K562 (cell line): ENCODE measurements around the gene PIK3CD. TPM values are rescaled to one million over a fixed set of nuclear protein-coding genes. Genes with fewer than 3 reads are reported as not detected.

Experiments used
- BCOR ChIP-seq: fragments of 450-650 bp; IDR thresholded peaks from 2 replicates; pipeline ENCODE4 v1.6.1; 2016
- BRCA1 ChIP-seq, 2 experiments: fragments of 450-650 bp in 1 of 2; sonication (generic) in 1 of 2; formaldehyde crosslinking in 1 of 2; IDR thresholded peaks; 2 replicates each; pipeline versions ENCODE4 v1.5.0 to v1.6.1; 2017 to 2020; ENCODE audit warnings: mild to moderate bottlenecking in 1 of 2, missing genetic modification reagents in 1 of 2
- BRD4 ChIP-seq: fragments of 200-600 bp; sonication (generic); IDR thresholded peaks from 2 replicates; pipeline ENCODE4 v1.6.1; 2017; ENCODE audit warnings: inconsistent platforms
- CEBPG ChIP-seq, 3 experiments: fragments of 200-800 bp in 1 of 3; sonication (Bioruptor generic) in 1 of 3; sonication (generic) in 1 of 3; formaldehyde crosslinking in 1 of 3; IDR thresholded peaks in 2 of 3; conservative IDR thresholded peaks in 1 of 3; 2 replicates each; pipeline versions ENCODE4 v1.6.1 to v1.8.0; 2016 to 2022; ENCODE audit warnings: missing compliant biosample characterization in 2 of 3, missing genetic modification characterization in 2 of 3, mild to moderate bottlenecking in 1 of 3, missing genetic modification reagents in 1 of 3
- EP400 ChIP-seq: fragments of 450-650 bp; IDR thresholded peaks from 2 replicates; pipeline ENCODE4 v1.6.1; 2017; ENCODE audit warnings: antibody characterized with exemption, mild to moderate bottlenecking, moderate library complexity
- ESRRB ChIP-seq: fragments of 250-450 bp; sonication (Bioruptor Pico); IDR thresholded peaks from 2 replicates; pipeline ENCODE4 v1.5.0; 2020; ENCODE audit warnings: mild to moderate bottlenecking, moderate library complexity, borderline replicate concordance
- FOXA3 ChIP-seq, 2 experiments: fragments of 450-650 bp in 1 of 2; sonication (generic) in 1 of 2; formaldehyde crosslinking; IDR thresholded peaks in 1 of 2; conservative IDR thresholded peaks in 1 of 2; 2 replicates each; pipeline versions ENCODE4 v1.4.0 to v1.8.0; 2020 to 2022; ENCODE audit warnings: mild to moderate bottlenecking in 2 of 2, missing genetic modification reagents in 1 of 2
- GTF2A2 ChIP-seq: IDR thresholded peaks from 2 replicates; pipeline ENCODE4 v1.6.1; 2016; ENCODE audit warnings: mild to moderate bottlenecking, missing genetic modification characterization, missing compliant biosample characterization
- KLF16 ChIP-seq: IDR thresholded peaks from 2 replicates; pipeline ENCODE4 v1.6.1; 2016; ENCODE audit warnings: antibody characterized with exemption
- MAZ ChIP-seq, 2 experiments: fragments of 450-650 bp in 1 of 2; sonication (generic) in 1 of 2; formaldehyde crosslinking; IDR thresholded peaks in 1 of 2; conservative IDR thresholded peaks in 1 of 2; 2 replicates each; pipeline versions ENCODE4 v1.4.0 to v1.5.0; 2020; ENCODE audit warnings: mild to moderate bottlenecking in 1 of 2, missing genetic modification reagents in 1 of 2
- MEIS2 ChIP-seq: fragments of 450-650 bp; IDR thresholded peaks from 2 replicates; pipeline ENCODE4 v1.6.1; 2014; ENCODE audit warnings: mild to moderate bottlenecking; ENCODE audit not compliant: partially characterized antibody
- PHB2 ChIP-seq: fragments of 450-650 bp; IDR thresholded peaks from 2 replicates; pipeline ENCODE4 v1.6.1; 2017; ENCODE audit warnings: low read depth
- STAG1 ChIP-seq: sonication (generic); formaldehyde crosslinking; IDR thresholded peaks from 2 replicates; pipeline ENCODE4 v1.5.0; 2020; ENCODE audit warnings: missing genetic modification reagents, borderline replicate concordance
- ZNF23 ChIP-seq: fragments of 250-450 bp; sonication (Bioruptor Pico); IDR thresholded peaks from 2 replicates; pipeline ENCODE4 v1.4.0; 2020; ENCODE audit warnings: mild to moderate bottlenecking
- ZNF431 ChIP-seq: sonication (generic); formaldehyde crosslinking; IDR thresholded peaks from 2 replicates; pipeline ENCODE4 v1.8.0; 2022; ENCODE audit warnings: mild to moderate bottlenecking, missing genetic modification reagents
- ZNF436 ChIP-seq: fragments of 250-450, 450-650 bp; sonication (Bioruptor Pico); formaldehyde crosslinking; IDR thresholded peaks from 2 replicates; pipeline ENCODE4 v1.7.0; 2020; ENCODE audit warnings: mild to moderate bottlenecking
- ZNF583 ChIP-seq: fragments of 250-450 bp; sonication (Bioruptor Pico); IDR thresholded peaks from 2 replicates; pipeline ENCODE4 v1.4.0; 2020
- polyA plus RNA-seq, 8 experiments: library from polyadenylated mRNA; depleted of rRNA in 4 of 8; stranded (reverse) in 5 of 8; unstranded in 3 of 8; fragments of >200 nt; fragmentation: Nextera tagmentation in 2 of 8; fragmentation: Illumina TruSeq in 1 of 8; extraction: Ambion mirVana in 2 of 8; extraction: Trizol in 1 of 8; gene quantifications; 2 replicates each; pipeline versions ENCODE4 v1.2.1 to v1.2.3, GENCODE V29; 2011 to 2014; ENCODE audit warnings: inconsistent platforms in 1 of 8, missing spikeins in 1 of 8
- total RNA-seq, 7 experiments: library from RNA; depleted of rRNA in 6 of 7; stranded (reverse); fragments of >200 nt in 6 of 7; fragmentation: Illumina TruSeq in 2 of 7; extraction: Trizol in 2 of 7; gene quantifications; 2 replicates each; pipeline versions ENCODE4 v1.2.1 to v1.2.3, GENCODE V29; 2011 to 2021; ENCODE audit warnings: low replicate concordance in 1 of 7
- TF ChIP-seq, protein P1 (sequence below): sonication (generic); formaldehyde crosslinking; IDR thresholded peaks from 2 replicates; pipeline ENCODE4 v1.8.1; 2023; ENCODE audit warnings: mild to moderate bottlenecking, missing genetic modification reagents
- TF ChIP-seq, protein P2 (sequence below): fragments of 450-650 bp; formaldehyde crosslinking; conservative IDR thresholded peaks from 2 replicates; pipeline ENCODE4 v1.4.0; 2022; ENCODE audit warnings: mild to moderate bottlenecking, missing genetic modification characterization
- TF ChIP-seq, protein P3 (sequence below): fragments of 450-650 bp; IDR thresholded peaks from 2 replicates; pipeline ENCODE4 v1.6.1; 2016; ENCODE audit warnings: borderline replicate concordance
- TF ChIP-seq, protein P4 (sequence below), 2 experiments: fragments of 450-650 bp in 1 of 2; sonication (generic) in 1 of 2; formaldehyde crosslinking in 1 of 2; IDR thresholded peaks in 1 of 2; conservative IDR thresholded peaks in 1 of 2; 2 replicates each; pipeline versions ENCODE4 v1.6.1 to v1.8.1; 2016 to 2023; ENCODE audit warnings: mild to moderate bottlenecking in 2 of 2, moderate library complexity in 2 of 2, inconsistent platforms in 1 of 2, missing genetic modification reagents in 1 of 2

The PIK3CD gene
- total and polyA plus RNA-seq, 9 of the 15 experiments (the other 6 are each of a cell fraction or from before 2014, with no cell fraction given), result 1.8 to 20.8 (median 7.2) TPM

DNA sequence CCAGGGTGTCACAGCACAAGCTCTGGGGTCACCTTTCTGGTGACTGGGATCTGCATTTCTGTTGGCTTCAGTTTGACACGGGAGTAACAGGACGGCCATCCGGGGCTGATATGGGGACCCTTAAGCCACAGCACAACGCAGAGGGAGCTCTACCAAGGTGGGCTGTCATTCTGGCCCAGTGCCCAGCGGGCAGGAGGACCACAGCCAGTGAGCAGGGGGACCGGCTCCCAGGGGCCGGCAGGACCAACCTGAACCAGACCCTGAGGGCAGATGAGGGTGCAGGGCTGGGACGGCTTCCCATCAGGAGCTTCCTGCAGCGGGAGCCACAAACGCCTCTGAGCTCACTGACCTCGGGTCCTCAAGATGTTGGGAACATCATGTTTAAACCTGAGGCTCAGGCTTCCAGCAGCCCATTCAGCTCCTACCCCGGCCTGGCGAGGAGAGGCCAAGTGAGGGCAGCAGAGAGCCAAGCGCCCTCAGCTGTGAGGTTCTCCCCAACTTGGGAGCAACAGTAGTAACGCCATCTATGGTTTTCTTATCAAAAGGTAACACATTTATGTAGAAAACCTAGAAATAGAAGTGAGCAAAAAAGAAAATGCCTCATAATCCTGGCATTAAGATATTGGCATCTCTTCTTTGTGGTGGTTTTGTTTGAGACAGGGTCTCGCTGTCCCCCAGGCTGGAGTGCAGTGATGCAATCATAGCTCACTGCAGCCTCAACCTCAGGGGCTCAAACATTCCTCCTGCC is 36.0 kb upstream of the PIK3CD start (continued):
- TF ChIP-seq, protein P1, sequence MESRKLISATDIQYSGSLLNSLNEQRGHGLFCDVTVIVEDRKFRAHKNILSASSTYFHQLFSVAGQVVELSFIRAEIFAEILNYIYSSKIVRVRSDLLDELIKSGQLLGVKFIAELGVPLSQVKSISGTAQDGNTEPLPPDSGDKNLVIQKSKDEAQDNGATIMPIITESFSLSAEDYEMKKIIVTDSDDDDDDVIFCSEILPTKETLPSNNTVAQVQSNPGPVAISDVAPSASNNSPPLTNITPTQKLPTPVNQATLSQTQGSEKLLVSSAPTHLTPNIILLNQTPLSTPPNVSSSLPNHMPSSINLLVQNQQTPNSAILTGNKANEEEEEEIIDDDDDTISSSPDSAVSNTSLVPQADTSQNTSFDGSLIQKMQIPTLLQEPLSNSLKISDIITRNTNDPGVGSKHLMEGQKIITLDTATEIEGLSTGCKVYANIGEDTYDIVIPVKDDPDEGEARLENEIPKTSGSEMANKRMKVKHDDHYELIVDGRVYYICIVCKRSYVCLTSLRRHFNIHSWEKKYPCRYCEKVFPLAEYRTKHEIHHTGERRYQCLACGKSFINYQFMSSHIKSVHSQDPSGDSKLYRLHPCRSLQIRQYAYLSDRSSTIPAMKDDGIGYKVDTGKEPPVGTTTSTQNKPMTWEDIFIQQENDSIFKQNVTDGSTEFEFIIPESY, result 0 out of 2 replicates have a peak, but pooled peaks have one; percentile 27
- TF ChIP-seq, protein P2, sequence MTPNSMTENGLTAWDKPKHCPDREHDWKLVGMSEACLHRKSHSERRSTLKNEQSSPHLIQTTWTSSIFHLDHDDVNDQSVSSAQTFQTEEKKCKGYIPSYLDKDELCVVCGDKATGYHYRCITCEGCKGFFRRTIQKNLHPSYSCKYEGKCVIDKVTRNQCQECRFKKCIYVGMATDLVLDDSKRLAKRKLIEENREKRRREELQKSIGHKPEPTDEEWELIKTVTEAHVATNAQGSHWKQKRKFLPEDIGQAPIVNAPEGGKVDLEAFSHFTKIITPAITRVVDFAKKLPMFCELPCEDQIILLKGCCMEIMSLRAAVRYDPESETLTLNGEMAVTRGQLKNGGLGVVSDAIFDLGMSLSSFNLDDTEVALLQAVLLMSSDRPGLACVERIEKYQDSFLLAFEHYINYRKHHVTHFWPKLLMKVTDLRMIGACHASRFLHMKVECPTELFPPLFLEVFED (CRISPR knock-in tag), result no peak
- no peak for TF ChIP-seq ZNF23 (CRISPR knock-in tag)
- TF ChIP-seq, protein P3, sequence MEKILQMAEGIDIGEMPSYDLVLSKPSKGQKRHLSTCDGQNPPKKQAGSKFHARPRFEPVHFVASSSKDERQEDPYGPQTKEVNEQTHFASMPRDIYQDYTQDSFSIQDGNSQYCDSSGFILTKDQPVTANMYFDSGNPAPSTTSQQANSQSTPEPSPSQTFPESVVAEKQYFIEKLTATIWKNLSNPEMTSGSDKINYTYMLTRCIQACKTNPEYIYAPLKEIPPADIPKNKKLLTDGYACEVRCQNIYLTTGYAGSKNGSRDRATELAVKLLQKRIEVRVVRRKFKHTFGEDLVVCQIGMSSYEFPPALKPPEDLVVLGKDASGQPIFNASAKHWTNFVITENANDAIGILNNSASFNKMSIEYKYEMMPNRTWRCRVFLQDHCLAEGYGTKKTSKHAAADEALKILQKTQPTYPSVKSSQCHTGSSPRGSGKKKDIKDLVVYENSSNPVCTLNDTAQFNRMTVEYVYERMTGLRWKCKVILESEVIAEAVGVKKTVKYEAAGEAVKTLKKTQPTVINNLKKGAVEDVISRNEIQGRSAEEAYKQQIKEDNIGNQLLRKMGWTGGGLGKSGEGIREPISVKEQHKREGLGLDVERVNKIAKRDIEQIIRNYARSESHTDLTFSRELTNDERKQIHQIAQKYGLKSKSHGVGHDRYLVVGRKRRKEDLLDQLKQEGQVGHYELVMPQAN, result no peak
- no peak for TF ChIP-seq PHB2
- no peak for TF ChIP-seq ZNF583 (CRISPR knock-in tag)
- no peak for TF ChIP-seq EP400
- TF ChIP-seq BRCA1 (IDR thresholded peaks at IDR 0.05), result no peak
- TF ChIP-seq BRCA1 (CRISPR knock-in tag; IDR thresholded peaks at IDR 0.05), result no peak
- TF ChIP-seq ZNF431 (CRISPR knock-in tag), result no peak
- no peak for TF ChIP-seq BRD4
- TF ChIP-seq ZNF436 (CRISPR knock-in tag), result no peak
- peak; percentile 15 to 54; a peak in 2 of 4 replicates for TF ChIP-seq MAZ (CRISPR knock-in tag; conservative IDR thresholded peaks at IDR 0.05 in 1 of 2, IDR thresholded peaks at IDR 0.05 in 1 of 2)
- TF ChIP-seq MEIS2, result no peak
- TF ChIP-seq GTF2A2 (tag), result no peak
- TF ChIP-seq BCOR, result no peak
- TF ChIP-seq ESRRB (CRISPR knock-in tag), result no peak
- TF ChIP-seq KLF16, result 0 out of 2 replicates have a peak, but pooled peaks have one; percentile 24
- TF ChIP-seq FOXA3 (CRISPR knock-in tag; conservative IDR thresholded peaks at IDR 0.05 in 1 of 2, IDR thresholded peaks at IDR 0.05 in 1 of 2), result peak in 1 of 2 experiments; percentile 64; a peak in 2 of 4 replicates
- TF ChIP-seq CEBPG (CRISPR knock-in tag; IDR thresholded peaks at IDR 0.05), result peak; percentile 71; the same call in 1 of the 2 replicates
- TF ChIP-seq CEBPG (tag; conservative IDR thresholded peaks at IDR 0.05 in 1 of 2, IDR thresholded peaks at IDR 0.05 in 1 of 2), result peak; percentile 76 to 82
- peak; percentile 51; the same call in 1 of the 2 replicates for TF ChIP-seq STAG1
- TF ChIP-seq, protein P4, sequence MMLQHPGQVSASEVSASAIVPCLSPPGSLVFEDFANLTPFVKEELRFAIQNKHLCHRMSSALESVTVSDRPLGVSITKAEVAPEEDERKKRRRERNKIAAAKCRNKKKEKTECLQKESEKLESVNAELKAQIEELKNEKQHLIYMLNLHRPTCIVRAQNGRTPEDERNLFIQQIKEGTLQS (IDR thresholded peaks at IDR 0.05), result peak; percentile 89
- TF ChIP-seq, protein P4 (CRISPR knock-in tag; conservative IDR thresholded peaks at IDR 0.05), result no peak
